A204.1 (cell line): ENCODE measurements around the gene BRIP1.
"Not testable (repeated sequence)": the region's sequence is repeated elsewhere in the genome, so short reads cannot be mapped to it uniquely, and the experiment has no call there.

ENCODE experiments used
- FAIRE-seq: peaks from 2 replicates; lab custom pipeline; 2012; peaks lifted over from hg19 to GRCh38; lab: Jason Lieb, UNC

The BRIP1 gene

DNA sequence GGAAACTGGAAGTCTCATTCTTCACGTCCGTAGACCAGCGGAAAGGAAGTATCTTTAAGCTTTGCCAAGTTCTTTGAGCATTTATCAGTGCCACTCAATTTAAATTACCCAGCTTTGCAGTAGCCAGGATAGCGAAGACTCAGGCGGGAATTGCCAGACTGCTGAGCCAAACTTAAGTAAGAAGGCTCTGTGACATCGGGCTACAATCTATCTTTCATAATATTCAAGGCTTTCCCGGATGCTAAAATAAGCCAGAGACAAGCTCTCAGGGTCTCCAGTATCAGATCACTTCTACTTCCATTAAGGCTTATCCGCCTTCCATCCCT is 436 bp upstream of the BRIP1 start:
- FAIRE-seq, result no peak

- FAIRE-seq, result no peak
These were observed 1.2 kb downstream of the BRIP1 start for GRCh38 chr17:61862105-61862574.

- not testable (repeated sequence) for FAIRE-seq
These were observed 2.9 kb downstream of the BRIP1 start for GRCh38 chr17:61860397-61860796.

DNA sequence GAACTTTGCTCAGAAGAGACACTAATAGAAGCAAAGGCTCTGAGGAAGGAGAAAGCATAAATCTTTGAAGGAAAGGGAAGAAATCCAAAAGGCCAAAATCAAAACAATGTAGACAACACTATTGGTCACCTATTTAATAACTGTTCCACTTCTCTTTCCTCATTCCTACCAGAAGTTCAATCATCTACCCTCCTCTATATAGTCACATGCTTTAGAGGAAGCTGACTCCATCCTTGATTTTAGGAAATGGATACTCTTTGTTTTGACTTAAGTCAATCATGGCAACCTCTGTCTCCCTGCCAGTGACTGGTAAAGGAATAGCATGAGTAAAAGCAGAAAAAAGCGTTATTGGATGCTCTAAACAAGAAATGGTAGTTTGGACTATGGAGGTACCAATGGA is 7.3 kb downstream of the BRIP1 start:
- no peak for FAIRE-seq

DNA sequence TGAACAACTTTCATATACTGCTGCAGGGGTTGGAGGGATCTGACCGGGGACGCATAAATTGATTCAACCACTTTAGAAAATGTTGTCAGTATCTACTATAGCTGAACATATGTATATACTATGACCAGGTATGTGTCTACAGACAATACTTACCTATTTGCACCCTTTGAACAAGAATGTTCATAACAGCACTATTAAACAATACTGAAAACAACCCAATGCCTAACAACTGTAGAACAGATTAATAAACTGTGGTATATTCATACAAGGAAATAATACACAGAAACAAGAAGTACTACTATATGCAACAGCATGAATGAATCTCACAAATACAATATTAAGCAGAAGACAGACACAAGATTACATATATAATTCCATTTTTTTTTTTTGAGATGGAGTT is 10.5 kb downstream of the BRIP1 start:
- FAIRE-seq, result no peak

- no peak for FAIRE-seq
These were observed 13.7 kb downstream of the BRIP1 start for GRCh38 chr17:61849674-61850073.

DNA sequence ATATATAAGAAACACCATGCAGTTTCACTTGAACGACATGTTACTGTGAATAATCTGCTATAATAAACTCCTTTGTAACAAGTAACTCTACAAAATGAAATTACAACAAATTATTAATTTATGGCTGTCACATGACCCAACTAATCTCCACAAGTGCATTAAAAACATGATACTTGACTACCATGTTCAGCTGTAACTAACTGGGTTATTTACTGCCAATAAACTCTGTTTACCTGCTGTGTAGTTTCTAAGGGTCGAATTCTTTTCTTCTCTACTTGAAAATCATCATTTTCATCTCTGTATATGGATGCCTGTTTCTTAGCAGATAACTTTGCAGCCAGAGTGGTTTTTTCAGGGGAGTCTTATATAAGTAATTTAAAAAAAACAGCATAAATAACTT is 14.4 kb downstream of the BRIP1 start:
- no peak for FAIRE-seq

DNA sequence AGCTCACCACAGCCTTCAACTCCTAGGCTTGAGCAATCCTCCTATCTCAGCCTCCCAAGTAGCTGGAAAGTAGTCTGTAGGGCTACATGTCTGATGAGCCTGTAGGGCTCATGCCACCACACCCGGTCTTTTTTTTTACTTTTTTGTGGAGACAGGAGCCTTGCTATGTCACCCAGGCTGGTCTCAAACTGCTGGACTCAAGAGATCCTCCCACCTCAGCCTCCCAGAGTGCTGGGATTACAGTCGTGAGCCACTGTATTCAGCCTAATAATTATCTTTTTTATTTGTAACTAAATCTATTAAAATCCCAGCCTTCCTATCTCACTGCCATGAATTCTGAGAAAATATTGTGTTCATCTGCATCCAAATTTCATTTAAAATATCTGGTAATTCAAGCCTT is 15.1 kb downstream of the BRIP1 start:
- no peak for FAIRE-seq

DNA sequence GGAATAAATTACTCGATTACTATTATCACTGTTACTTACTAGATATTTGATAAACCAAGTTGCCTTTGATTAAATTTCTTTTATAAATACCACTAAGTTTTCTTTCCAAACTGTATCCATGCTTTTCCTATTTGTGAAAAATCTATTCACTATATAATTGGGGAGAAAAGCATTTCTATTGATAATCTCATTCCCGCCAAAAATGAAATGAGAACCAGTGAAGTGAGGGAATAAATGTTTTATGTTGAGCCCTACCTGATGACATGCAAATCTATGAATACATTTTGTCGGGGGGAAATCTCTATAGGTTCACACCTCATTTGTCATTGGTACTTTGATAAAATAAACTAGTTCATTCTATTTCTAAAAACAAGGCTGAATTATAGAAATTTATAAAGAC is 15.7 kb downstream of the BRIP1 start:
- FAIRE-seq, result no peak

- no peak for FAIRE-seq
These were observed 16.5 kb downstream of the BRIP1 start for GRCh38 chr17:61846761-61847375.

DNA sequence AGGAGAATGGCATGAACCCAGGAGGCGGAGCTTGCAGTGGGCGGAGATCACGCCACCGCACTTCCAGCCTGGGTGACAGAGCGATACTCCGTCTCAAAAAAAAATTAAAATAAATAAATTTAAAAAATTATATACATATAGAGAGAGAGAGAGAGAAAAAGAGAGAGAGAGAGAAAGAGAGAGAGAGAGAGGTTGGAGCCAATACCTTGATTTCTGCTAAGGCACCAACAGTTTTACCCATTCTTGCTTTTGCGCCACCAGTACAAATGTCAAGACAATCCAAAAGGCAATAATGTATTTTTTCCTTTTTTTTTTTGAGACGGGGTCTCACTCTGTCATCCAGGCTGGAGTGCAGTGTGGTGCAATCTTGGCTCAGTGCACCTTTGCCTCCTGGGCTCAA is 17.2 kb downstream of the BRIP1 start:
- no peak for FAIRE-seq

DNA sequence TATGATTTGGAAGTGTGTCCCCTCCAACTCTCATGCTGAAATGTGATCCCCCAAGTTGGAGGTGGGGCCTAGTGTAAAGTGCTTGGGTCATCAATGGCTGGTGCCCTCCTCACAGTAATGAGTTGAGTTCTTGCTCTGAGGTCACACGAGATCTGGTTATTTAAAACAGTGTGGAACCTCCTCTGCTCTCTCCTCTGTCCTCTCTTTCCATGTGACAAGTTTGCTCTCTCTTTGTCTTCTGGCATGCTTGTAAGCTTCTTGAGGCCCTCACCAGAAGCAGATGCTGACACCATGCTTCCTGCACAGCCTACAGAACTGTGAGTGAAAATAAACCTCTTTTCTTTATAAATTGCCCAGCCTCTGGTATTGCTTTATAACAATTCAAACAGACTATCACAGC is 19.9 kb downstream of the BRIP1 start:
- no peak for FAIRE-seq

GRCh38 chr17:61842899-61843298 is 20.4 kb downstream of the BRIP1 start:
- FAIRE-seq, result no peak

DNA sequence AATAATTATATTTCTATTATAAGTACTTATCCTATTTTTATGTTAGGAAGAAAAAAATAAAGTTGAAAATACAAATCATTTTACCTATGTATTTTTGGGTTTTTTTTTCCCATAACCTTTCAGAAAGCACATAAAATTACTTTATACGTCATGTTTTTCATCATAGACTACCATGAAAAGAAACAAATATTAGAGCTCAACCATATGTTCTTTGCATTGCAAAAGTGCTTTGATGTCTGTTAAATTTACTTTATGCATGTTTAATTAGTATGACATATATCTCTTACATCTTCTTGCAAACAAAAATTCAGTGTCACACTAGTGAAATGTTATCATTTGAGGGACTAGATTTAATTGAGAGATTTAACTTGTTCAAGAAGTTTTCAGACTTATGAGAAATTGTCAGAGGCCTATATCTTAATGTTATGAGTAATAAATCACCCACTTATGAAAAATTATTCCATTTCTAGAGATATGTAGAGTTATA is 24.0 kb downstream of the BRIP1 start:
- no peak for FAIRE-seq

- FAIRE-seq, result peak; percentile 98
These were observed 25.9 kb downstream of the BRIP1 start for GRCh38 chr17:61837175-61838051.

DNA sequence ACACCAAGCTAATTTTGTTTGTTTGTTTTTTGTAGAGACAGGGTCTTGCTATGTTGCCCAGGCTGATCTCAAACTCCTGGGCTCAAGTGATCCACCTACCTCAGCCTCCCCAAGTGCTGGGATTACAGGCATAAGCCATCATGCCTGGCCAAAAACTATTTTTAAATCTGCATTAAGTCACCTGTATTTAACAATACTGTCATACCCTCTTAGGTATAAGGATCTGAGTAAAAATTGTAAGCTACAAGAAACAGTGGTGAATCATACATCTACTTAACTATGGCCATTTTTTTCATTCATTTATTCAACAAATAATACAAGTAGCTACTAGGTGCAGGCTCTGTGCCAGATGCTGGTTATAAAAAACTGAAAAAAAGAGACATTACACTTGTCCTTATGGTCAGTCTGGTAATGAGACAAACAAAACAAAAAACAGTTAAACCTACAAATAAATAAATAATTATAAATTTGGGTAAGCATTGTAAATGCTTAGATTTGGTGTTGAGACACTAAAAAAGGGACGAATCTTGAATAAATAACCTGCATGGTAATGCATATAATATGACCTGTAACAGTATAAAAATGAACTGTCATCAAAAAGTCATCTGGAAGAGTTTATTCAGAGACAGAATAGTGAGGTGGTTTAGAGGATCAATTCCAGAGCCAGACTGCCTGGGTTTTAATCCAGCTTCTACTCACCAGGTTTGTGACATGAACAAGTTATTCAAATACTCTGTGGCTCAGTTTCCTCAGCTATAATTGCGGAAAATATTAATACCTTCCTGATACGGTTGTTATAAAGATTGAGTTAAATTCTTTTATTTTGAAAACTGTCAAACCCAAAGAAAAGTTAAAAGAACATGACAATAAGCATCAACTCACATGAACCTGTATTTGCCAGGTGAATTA is 26.8 kb downstream of the BRIP1 start:
- no peak for FAIRE-seq

DNA sequence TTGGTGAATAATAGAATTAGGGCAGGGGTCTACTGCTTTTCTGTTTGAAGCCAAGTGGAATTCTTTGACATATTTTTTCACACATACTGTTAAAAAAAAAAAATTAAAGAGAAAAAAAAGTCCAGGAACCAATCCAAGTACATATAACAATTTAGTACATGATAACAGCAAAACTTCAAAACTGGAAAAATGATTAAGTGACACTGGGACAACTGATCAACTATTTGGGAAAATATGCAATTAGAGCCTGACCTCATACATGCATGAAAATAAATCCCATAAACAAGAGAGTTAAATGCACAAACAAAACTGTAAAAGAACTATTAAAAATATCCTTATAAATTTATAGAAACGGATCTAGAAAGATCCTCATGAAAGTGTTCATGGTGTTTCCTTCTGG is 27.7 kb downstream of the BRIP1 start:
- no peak for FAIRE-seq

- FAIRE-seq, result no peak
These were observed 28.7 kb downstream of the BRIP1 start for GRCh38 chr17:61834610-61835009.

DNA sequence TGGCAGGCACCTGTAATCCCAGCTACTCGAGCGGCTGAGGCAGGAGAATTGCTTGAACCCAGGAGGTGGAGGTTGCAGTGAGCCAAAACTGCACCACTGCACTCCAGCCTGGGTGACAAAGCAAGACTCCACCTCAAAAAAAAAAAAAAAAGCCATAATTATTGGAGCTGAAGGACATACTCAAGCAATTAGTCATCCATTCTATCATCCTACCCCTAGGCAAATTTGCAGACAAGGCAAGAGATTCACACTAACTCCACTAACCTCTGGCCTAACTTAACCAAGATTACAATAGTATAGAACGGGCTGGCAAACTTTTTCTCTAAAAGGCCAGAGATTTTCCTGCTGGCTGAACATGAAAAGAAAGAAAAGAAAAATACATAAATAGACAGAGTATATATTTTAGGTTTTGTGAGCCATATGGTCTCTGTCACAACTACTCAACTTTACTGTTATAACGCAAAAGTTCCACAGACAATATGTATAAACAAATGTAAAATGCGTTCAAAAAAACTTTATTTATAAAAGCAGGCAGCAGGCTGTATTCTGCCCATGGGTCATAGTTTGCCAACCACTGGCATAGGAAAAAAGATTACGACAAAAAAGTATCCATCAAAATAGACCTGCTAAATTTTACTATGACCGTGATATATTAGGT is 29.7 kb downstream of the BRIP1 start:
- FAIRE-seq, result no peak

- FAIRE-seq, result no peak
These were observed 30.9 kb downstream of the BRIP1 start for GRCh38 chr17:61832463-61832862.

GRCh38 chr17:61831099-61831498 is 32.2 kb downstream of the BRIP1 start:
- FAIRE-seq, result no peak

DNA sequence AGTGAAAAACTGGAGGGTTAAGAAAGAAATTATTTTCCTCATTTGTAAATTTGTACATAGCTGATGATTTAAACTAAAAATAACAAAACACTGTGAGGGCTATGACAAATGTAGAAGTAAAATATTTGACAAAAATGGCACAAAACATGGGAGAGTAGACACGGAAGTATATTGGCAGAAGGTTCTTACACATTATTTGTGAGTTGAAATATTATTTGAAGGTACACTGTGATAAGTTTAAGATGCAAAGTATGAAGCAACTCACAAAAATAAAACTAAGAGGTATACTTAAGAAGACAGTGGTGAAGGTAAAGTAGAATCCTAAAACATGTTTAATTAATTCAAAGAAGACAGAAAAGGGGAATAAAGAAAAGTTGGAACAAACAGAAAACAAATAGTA is 34.6 kb downstream of the BRIP1 start:
- FAIRE-seq, result no peak
